A673 (cell line): Measurements from ENCODE around the gene LEMD1.

ENCODE experiments used
- CTCF ChIP-seq: fragments of 300-800, 200-600 bp; sonication (generic); conservative IDR thresholded peaks from 2 replicates; pipeline ENCODE4 v1.5.1; 2017; ENCODE audit warnings: low read depth, mild to moderate bottlenecking, antibody characterized with exemption, low read length, moderate library complexity, mixed read lengths
- EZH2 ChIP-seq: fragments of 200-600 bp; sonication (generic); IDR thresholded peaks from 2 replicates; pipeline ENCODE4 v1.6.1; 2017; ENCODE audit warnings: borderline replicate concordance, low read depth, mild to moderate bottlenecking, mixed read lengths, antibody characterized with exemption, low read length; ENCODE audit not compliant: poor library complexity, severe bottlenecking

GRCh38 chr1:205396967-205397616 is 24.8 kb downstream of the LEMD1 start:
- TF ChIP-seq CTCF: peak; percentile 87
- TF ChIP-seq EZH2: no peak
